Testis (tissue), 3 donors: ENCODE data around the gene RERE. TPM values are rescaled to one million over a fixed set of nuclear protein-coding genes. Genes with fewer than 3 reads are reported as not detected.
"Not testable (repeated sequence)": the region's sequence is repeated elsewhere in the genome, so short reads cannot be mapped to it uniquely, and the experiment has no call there.

Source experiments
- DNase-seq: peaks from one replicate; pipeline ENCODE4 v3.0.0-alpha.2; 2019
- H3K27ac ChIP-seq, 2 donors: fragments of 200-600 bp; sonication (generic); one replicate each; pipeline ENCODE4 v1.5.1; 2019
- H3K27me3 ChIP-seq: fragments of 200-600 bp; sonication (generic); one replicate; pipeline ENCODE4 v1.5.1; 2019
- H3K36me3 ChIP-seq: fragments of 200-600 bp; sonication (generic); one replicate; pipeline ENCODE4 v1.5.1; 2017; ENCODE audit warnings: low read depth; ENCODE audit errors: missing control alignments
- H3K4me1 ChIP-seq: fragments of 200-600 bp; sonication (generic); one replicate; pipeline ENCODE4 v1.5.1; 2019
- H3K4me3 ChIP-seq, 2 donors: fragments of 200-600 bp; sonication (generic); one replicate each; pipeline ENCODE4 v1.5.1; 2017 to 2019
- H3K9me3 ChIP-seq: fragments of 200-600 bp; sonication (generic); one replicate; pipeline ENCODE4 v1.5.1; 2017
- CTCF ChIP-seq, 3 experiments: fragments of 450-650 bp in 2 of 3; fragments of 200-600 bp in 1 of 3; sonication (generic) in 1 of 3; IDR thresholded peaks; one replicate each; pipeline ENCODE4 v1.5.1; 2016 to 2019; ENCODE audit warnings: antibody characterized with exemption in 3 of 3, mild to moderate bottlenecking in 2 of 3, moderate library complexity in 1 of 3
- POLR2A ChIP-seq: fragments of 450-650 bp; IDR thresholded peaks from one replicate; pipeline ENCODE4 v1.6.1; 2017; ENCODE audit warnings: antibody characterized with exemption, mild to moderate bottlenecking, moderate library complexity
- WGBS, 2 donors: methylation state at CpG; one replicate each; pipeline ENCODE4 v1.1.5; 2018; 5-methylcytosine and 5-hydroxymethylcytosine counted together
- intact Hi-C: fragments of 100-400 bp; cut with DNase I; formaldehyde crosslinking; loops from one replicate; pipeline ENCODE4 v1.15.1; 2023; ENCODE audit warnings: low total_unique reads
- polyA plus RNA-seq: library from polyadenylated mRNA; stranded (reverse); fragments of 350-450 nt; fragmentation: Illumina TruSeq; extraction: RNeasy Lipid Tissue Mini Kit (QIAGEN cat#74804); gene quantifications from one replicate; pipeline ENCODE4 v1.2.3, GENCODE V29; 2014; ENCODE audit warnings: low read depth, low replicate concordance; ENCODE audit not compliant: insufficient read depth
- total RNA-seq, 2 donors: library from RNA; depleted of rRNA; stranded (reverse); fragments of >200 nt; gene quantifications; one replicate each; pipeline ENCODE4 v1.2.3, GENCODE V29; 2016

Gene RERE
- total and polyA plus RNA-seq, 3 donors from 2014 or later = 90.8 to 229 (median 203) TPM

- Histone ChIP-seq H3K9me3 (no peaks in the 10 kb centered on the region), H3K27ac (no peak overlapping the region), H3K4me1 (peaks cover 8% of the 10 kb centered on the region), H3K4me3 (no peak overlapping the region), H3K36me3 (no peaks in the 10 kb centered on the region), H3K27me3 (no peaks in the 10 kb centered on the region)
- WGBS, 2 donors = 87% methylated on average over 10 of the region's 10 CpGs
- no peak for DNase-seq
- TF ChIP-seq POLR2A (no peak), CTCF (IDR thresholded peaks at IDR 0.05) (no peak)
- intact Hi-C loops = no loop called here
These were observed 8.6 kb upstream of the RERE start for GRCh38 chr1:8825985-8826481.

- TF ChIP-seq CTCF (IDR thresholded peaks at IDR 0.05) = no peak
- TF ChIP-seq POLR2A = no peak
- H3K36me3 ChIP-seq = no peaks in the 10 kb centered on the region
- intact Hi-C loops = no loop called here
- H3K27me3 ChIP-seq = no peaks in the 10 kb centered on the region
- no peak overlapping the region for H3K27ac ChIP-seq
- H3K4me3 ChIP-seq = no peak overlapping the region
- WGBS, 2 donors = 75 to 82% methylated on average over 6 of the region's 6 CpGs
- H3K4me1 ChIP-seq = peaks cover 10% of the 10 kb centered on the region
- H3K9me3 ChIP-seq = no peaks in the 10 kb centered on the region
- DNase-seq = peak; percentile 1
These were observed 5.8 kb upstream of the RERE start for GRCh38 chr1:8823295-8823664.

- intact Hi-C loops = no loop called here
- H3K4me3 ChIP-seq = no peak overlapping the region
- H3K9me3 ChIP-seq = no peaks in the 10 kb centered on the region
- H3K27ac ChIP-seq = no peak overlapping the region
- H3K4me1 ChIP-seq = peaks cover 11% of the 10 kb centered on the region
- H3K36me3 ChIP-seq = no peaks in the 10 kb centered on the region
- TF ChIP-seq POLR2A = no peak
- TF ChIP-seq CTCF (IDR thresholded peaks at IDR 0.05) = no peak
- WGBS, 2 donors = 53 to 55% methylated on average over 10 of the region's 10 CpGs
- no peak for DNase-seq
- no peaks in the 10 kb centered on the region for H3K27me3 ChIP-seq
These were observed 5.2 kb upstream of the RERE start for GRCh38 chr1:8822373-8823294.

- H3K27me3 ChIP-seq = no peaks in the 10 kb centered on the region
- no peak for DNase-seq
- H3K4me3 ChIP-seq = no peak overlapping the region
- H3K36me3 ChIP-seq = no peaks in the 10 kb centered on the region
- H3K27ac ChIP-seq = no peak overlapping the region
- intact Hi-C loops = no loop called here
- TF ChIP-seq POLR2A (no peak), CTCF (IDR thresholded peaks at IDR 0.05) (no peak)
- no peaks in the 10 kb centered on the region for H3K9me3 ChIP-seq
- WGBS, 2 donors = 74 to 77% methylated on average over 2 of the region's 2 CpGs
- H3K4me1 ChIP-seq = peaks cover 16% of the 10 kb centered on the region
These were observed 3.6 kb upstream of the RERE start for GRCh38 chr1:8821084-8821483.

- H3K4me3 ChIP-seq = peak overlapping the region in 1 of 2 donors; percentile 93
These were observed 1.3 kb upstream of the RERE start for GRCh38 chr1:8818789-8819188.

More at GRCh38 chr1:8818789-8819188, 1.3 kb upstream of the RERE start:
- WGBS, 2 donors = 53 to 62% methylated on average over 13 of the region's 13 CpGs
- H3K27ac ChIP-seq = peak overlapping the region in 1 of 2 donors; percentile 98
- H3K36me3 ChIP-seq, H3K9me3 ChIP-seq, H3K27me3 ChIP-seq, DNase-seq, intact Hi-C loops: not testable (repeated sequence)
- H3K4me1 ChIP-seq = peaks cover 30% of the 10 kb centered on the region
